ENCODE measurements around the gene STARD13.

GRCh38 chr13:33060815-33061214, 224.7 kb downstream of the STARD13 start:
- TF ChIP-seq CTCF (optimal IDR thresholded peaks at IDR 0.05 in 1 of 3, IDR thresholded peaks at IDR 0.05 in 1 of 3, conservative IDR thresholded peaks at IDR 0.05 in 1 of 3; ENCODE audit: extremely low read depth in 1 of 3, insufficient read depth in 2 of 3, low read length in 3 of 3) (no peak), EZH2 (IDR thresholded peaks at IDR 0.05; ENCODE audit: low read length) (no peak)
